ENCODE results near the gene DOCK11.

DNA sequence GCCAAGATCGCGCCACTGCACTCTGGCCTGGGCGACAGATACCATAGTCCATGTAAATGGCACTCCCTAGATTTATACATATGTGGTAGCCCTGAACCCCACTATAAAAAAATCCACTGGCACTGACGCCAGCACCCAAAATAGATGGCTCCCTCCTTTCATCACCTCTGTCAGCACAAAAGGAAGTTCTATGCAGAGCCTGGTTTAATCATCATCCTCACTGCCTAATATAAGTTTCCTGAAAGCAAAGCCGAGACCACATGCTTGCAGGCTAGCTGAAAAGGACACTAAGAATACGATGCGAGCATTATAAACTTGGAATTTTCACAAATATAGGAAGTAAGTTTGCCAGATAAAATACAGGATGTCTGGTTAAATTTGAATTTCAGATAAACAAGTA lies 27.5 kb upstream of the DOCK11 start:
- TF ChIP-seq, protein P1, sequence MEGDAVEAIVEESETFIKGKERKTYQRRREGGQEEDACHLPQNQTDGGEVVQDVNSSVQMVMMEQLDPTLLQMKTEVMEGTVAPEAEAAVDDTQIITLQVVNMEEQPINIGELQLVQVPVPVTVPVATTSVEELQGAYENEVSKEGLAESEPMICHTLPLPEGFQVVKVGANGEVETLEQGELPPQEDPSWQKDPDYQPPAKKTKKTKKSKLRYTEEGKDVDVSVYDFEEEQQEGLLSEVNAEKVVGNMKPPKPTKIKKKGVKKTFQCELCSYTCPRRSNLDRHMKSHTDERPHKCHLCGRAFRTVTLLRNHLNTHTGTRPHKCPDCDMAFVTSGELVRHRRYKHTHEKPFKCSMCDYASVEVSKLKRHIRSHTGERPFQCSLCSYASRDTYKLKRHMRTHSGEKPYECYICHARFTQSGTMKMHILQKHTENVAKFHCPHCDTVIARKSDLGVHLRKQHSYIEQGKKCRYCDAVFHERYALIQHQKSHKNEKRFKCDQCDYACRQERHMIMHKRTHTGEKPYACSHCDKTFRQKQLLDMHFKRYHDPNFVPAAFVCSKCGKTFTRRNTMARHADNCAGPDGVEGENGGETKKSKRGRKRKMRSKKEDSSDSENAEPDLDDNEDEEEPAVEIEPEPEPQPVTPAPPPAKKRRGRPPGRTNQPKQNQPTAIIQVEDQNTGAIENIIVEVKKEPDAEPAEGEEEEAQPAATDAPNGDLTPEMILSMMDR (IDR thresholded peaks at IDR 0.05; ENCODE audit: low read length), result no peak
- no peak for TF ChIP-seq EZH2 (IDR thresholded peaks at IDR 0.05; ENCODE audit: borderline replicate concordance, low read length)
